ENCODE data around the gene FTSJ1.

- no peak for TF ChIP-seq CTCF (conservative IDR thresholded peaks at IDR 0.05; ENCODE audit: low read length)
- no peak for TF ChIP-seq EZH2phosphoT487 (IDR thresholded peaks at IDR 0.05; ENCODE audit: borderline replicate concordance, low read depth, low read length)
Measured at GRCh38 chrX:48516987-48517386, 41.0 kb downstream of the FTSJ1 start.
